ENCODE results near the gene RPA1.

DNA sequence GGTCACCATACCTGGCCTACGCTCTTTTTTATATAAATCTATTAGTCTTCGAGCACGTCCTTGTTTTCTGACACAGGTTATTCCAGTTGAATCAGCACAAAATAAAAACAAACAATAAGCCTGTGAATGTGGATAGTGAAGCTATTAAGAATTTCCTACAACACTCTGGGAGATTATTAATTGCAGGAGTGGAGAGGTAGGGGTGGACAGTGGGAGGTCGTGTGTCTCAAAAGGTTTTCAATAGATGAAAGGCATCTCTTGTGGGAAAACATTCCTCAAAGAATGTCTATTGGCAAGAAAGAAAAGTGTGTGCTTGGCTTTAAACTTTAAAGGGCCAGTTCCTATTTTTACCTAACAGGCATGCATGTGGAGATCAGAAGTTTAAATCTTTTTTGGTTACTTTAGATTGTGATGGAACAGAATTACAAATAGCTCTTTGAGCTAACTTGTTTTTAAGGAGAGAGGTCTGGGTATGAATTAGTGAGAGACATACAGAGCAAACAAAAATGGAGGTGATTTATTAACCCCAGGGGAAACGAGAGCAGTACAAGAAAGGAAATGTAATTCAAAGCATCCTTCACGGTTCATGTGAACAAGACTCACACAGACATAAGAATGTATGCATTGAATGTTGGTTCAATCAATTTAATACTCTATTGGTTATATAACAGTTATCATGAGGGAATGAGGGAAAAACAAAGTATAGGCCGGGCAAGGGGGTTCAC lies 9.1 kb upstream of the RPA1 start:
- TF ChIP-seq, protein P1, sequence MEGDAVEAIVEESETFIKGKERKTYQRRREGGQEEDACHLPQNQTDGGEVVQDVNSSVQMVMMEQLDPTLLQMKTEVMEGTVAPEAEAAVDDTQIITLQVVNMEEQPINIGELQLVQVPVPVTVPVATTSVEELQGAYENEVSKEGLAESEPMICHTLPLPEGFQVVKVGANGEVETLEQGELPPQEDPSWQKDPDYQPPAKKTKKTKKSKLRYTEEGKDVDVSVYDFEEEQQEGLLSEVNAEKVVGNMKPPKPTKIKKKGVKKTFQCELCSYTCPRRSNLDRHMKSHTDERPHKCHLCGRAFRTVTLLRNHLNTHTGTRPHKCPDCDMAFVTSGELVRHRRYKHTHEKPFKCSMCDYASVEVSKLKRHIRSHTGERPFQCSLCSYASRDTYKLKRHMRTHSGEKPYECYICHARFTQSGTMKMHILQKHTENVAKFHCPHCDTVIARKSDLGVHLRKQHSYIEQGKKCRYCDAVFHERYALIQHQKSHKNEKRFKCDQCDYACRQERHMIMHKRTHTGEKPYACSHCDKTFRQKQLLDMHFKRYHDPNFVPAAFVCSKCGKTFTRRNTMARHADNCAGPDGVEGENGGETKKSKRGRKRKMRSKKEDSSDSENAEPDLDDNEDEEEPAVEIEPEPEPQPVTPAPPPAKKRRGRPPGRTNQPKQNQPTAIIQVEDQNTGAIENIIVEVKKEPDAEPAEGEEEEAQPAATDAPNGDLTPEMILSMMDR (IDR thresholded peaks at IDR 0.05) = no peak
- no peak for TF ChIP-seq POLR2A (IDR thresholded peaks at IDR 0.05)
